ENCODE results near the gene SFI1.

DNA sequence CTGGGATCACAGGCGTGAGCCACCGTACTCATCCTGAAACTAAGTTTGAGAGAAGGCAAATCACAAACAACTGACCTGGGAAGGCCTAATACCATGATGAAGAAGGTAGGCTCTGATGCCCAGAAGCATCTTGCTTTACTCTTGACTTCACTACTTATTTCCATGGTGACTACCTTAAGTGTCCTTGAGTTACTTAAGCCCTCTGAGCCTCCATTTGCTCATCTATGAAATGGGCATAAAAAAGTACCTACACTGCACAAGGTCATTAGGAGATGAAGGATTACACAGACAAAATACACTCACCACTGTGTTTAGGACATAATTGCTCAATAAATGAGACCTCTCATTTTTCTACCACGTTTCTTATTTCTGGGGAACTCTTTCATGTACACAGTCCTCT is 34.6 kb upstream of the SFI1 start:
- TF ChIP-seq, protein P1, sequence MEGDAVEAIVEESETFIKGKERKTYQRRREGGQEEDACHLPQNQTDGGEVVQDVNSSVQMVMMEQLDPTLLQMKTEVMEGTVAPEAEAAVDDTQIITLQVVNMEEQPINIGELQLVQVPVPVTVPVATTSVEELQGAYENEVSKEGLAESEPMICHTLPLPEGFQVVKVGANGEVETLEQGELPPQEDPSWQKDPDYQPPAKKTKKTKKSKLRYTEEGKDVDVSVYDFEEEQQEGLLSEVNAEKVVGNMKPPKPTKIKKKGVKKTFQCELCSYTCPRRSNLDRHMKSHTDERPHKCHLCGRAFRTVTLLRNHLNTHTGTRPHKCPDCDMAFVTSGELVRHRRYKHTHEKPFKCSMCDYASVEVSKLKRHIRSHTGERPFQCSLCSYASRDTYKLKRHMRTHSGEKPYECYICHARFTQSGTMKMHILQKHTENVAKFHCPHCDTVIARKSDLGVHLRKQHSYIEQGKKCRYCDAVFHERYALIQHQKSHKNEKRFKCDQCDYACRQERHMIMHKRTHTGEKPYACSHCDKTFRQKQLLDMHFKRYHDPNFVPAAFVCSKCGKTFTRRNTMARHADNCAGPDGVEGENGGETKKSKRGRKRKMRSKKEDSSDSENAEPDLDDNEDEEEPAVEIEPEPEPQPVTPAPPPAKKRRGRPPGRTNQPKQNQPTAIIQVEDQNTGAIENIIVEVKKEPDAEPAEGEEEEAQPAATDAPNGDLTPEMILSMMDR (IDR thresholded peaks at IDR 0.05) = no peak
- TF ChIP-seq POLR2A (IDR thresholded peaks at IDR 0.05) = no peak

All from heart left ventricle (tissue), 13 donors.